ENCODE data around the gene OSBPL2.

The OSBPL2 gene

DNA sequence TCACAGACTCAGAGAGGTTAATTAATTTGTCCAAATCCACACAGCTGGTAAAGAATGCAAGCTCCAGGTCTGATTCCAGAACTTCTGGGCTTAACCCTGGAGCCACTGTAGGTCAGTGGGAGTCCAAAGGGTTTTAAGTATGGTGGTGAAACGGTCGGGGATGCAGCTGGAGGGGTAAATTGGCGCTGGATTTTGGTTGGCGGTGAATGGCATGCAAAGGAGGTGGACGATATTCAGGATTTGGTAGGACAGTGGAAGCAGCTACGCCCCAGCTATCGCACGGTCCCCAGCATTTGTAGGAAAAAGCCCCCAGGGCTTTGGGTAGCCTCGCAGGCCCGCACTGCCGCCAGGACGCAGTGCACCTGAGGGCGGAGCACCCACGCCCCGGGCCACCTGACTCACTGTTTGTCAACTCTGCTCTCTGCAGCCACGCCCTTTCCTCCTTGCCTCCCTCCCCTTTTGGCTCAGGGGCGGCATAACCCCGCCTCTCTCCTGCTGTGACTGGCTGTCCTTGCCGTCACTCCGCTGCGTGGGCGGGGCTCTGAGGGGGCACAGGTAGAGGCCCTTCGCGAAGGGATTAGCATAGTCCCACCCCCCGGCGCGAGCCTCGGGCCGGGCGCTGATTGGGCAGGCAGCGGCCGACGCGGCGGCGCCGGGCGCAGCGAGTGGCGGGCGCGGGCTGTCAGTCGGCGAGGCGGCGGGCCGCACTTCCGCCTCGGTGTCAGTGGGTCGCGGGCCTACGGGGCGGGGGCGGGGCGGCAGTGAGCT is at the start of gene OSBPL2:
OSBPL2 (plus strand) TSS at position 721 of the 768 bp plus-strand sequence. CDS start 17,664 bp downstream, outside the sequence.
- peak; percentile 100 for DNase-seq

GRCh38 chr20:62190639-62191411 is 47.5 kb upstream of the OSBPL2 start:
- no peak for DNase-seq

- DNase-seq = no peak
Observed at GRCh38 chr20:62191781-62192559, 46.4 kb upstream of the OSBPL2 start.

DNA sequence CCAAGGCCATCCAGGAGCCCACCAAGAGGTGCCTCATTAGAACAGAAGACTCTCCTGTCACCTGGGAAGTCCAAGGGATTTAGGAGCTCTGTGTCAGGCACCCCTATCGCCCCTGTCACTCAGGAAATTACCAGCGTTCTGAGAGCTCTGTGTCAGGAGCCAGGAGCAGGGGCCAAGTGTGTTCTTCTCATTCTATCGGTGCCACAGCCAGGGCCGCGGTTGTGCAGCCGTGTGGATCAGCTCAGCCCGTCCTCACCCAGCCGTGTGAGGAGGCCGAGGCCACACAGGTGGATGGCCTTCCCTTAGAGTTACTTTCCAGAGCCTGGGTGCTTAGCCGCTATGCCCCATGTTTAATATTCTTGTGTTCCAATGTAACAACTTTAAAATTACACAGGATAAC is 45.7 kb upstream of the OSBPL2 start:
- no peak for DNase-seq

DNA sequence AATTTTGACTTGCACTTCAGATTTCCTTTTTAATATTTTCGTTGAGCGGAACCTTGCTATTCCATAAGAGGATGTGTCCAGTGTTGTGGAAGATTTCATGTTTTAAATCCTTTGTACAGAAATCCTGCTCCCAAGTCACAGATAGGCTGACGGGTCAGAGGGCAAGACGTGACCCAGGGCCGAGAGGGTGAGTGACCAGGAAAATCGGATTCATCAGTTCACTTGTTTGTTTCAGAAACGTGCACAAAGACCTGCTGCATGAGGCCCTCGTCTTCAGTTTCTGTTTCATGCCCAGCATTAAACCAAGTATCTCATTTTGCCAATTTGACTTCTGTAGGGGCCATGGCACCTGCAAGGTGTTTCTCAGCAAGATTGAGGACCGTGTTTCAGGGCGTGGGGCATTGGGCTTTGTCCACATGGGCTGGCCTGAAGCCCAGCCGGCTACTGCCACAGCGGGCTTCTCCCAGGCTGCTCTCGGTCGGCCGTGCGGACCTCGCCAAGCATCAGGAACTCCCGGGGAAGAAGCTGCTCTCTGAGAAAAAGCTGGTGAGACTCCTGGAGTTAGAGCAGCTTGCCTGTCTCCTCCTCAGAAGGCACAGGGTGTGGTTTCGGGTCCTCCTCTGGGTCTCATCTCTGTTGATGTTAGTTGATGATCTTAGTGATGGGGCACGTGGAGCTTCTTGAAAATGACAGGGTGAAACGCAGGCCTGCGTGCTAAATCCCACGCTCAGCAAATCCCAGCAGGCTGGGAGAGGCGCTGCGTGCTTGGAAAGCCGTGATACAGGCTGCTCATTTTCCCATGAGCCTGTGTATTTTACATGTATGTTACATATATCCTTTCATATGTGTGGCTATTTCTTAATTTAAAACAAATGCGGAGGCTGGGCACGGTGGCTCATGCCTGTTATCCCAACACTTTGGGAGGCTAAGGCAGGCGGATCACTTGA is 45.0 kb upstream of the OSBPL2 start:
- DNase-seq = no peak

- no peak for DNase-seq
Observed at GRCh38 chr20:62195075-62195405, 43.3 kb upstream of the OSBPL2 start.

DNA sequence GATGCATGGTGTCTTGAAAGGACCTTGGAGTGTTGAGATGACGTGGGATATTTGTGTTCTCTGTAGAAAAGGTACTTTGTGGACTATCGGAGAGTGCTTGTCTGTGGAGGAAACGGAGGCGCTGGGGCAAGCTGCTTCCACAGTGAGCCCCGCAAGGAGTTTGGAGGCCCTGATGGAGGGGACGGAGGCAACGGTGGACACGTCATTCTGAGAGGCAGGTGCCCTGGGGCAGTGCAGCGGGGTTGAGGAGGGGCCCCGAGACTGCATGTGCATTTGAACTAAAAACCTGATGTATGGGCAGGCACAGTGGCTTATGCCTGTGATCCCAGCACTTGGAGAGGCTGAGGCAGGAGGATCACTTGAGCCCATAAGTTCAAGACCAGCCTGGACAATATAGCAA is 42.6 kb upstream of the OSBPL2 start:
- DNase-seq = no peak

DNA sequence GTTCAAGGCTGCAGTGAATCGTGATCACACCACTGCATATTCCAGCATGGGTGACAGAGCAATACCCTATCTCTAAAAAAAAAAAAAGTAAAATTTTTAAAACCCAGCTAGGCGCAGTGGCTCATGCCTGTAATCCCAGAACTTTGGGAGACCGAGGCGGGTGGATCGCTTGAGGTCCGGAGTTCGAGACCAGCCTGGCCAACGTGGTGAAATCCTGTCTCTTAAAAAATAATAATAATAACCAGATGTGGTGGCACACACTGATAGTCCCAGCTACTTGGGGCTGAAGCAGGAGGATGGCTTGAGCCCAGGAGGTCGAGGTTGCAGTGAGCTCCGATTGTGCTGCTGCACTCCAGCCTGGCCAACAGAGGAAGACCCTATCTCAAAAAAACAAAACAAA is 42.0 kb upstream of the OSBPL2 start:
- DNase-seq = no peak

GRCh38 chr20:62197311-62197710 is 41.0 kb upstream of the OSBPL2 start:
- DNase-seq = no peak

DNA sequence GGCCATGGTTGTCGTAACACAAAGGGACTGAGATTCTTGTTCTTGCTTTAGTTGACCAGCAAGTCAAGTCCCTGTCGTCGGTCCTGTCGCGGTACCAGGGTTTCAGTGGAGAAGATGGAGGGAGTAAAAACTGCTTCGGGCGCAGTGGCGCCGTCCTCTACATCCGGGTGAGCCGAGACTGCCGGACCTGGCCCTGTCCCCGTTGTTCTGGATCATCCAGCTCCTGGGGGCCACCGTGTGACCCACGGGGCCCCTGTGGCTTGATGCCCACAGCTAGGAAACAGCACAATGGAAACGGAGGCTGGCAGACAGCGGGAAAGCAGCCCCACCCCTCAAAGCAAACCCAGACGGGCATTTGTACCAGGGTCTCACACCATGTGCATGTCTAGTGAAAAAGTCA is 40.5 kb upstream of the OSBPL2 start:
- no peak for DNase-seq

- no peak for DNase-seq
Observed at GRCh38 chr20:62198496-62198895, 39.8 kb upstream of the OSBPL2 start.

DNA sequence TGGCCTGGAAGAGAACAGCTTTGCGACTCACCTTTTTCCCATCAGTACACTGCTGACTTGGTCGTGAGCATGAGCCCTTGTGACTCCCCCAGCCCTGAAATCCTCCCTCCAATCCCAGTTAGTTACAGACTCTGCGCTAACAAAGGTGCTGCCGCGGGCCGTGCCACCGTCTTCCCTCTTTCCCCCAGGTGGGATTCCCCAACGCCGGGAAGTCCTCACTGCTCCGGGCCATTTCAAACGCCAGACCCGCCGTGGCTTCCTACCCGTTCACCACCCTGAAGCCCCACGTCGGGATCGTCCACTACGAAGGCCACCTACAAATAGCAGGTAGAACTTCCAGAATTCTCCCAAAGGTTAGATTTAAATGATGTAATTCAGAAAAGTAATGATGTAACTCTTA is 39.4 kb upstream of the OSBPL2 start:
- DNase-seq = no peak

GRCh38 chr20:62200491-62201172 is 37.7 kb upstream of the OSBPL2 start:
- DNase-seq = no peak

DNA sequence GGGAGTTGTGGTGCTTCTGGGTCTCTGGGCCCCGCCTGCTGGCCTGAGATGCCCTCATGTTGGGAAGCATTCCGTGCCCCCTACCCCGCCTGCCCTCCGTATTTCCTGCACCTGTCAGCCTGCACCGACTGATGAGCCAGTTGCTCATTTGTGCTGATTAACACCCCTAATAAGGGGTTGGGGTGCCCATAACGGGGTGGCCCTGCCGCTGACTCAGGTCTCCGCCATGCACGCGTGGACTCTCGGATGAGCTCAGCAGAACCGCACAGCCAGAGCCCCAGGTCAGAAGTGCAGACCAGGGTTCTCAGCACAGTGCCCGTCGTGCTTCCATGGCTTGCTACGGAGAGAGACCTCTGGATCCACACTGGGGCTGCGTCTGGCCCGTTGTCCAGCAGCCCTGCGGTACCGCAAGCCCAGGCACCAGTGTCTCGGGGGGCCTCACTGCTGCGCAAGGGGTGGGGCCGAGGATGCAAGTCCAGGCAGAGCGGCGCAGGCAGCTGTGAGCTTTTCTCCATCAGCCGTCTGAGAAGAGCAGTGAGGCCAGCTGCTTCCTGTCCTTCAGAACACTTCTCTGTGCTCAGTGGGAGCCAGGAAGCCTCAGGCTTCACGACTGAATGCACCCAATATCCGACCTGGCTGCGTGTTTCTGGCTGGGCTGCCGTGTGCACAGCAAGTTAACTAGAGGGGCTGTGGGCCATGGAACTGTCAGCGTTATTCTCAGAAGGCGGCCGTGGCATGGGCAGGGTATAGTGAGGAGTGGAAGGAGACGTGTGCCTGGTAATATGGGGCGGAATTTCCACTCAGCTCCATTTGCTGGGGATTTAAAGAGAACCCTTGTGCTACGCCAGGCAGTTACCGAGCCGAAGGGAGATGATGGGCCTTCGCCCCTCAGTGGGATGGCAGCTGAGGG is 36.9 kb upstream of the OSBPL2 start:
- no peak for DNase-seq

DNA sequence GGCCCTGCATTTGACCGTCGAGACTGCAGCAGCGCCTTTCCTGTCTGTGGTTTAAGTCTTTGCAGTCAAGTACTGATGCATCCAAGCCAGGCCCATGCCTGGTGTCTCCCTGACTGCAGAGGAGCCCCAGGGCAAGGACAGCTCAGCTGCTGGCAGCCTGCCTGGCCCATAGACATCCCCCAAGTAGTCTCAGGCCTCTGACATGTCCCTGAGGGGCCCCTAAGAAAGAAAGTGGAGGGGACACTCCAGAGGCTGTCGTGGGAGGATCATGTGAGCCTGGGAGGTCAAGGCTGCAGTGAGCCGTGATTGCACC is 36.3 kb upstream of the OSBPL2 start:
- no peak for DNase-seq

- DNase-seq = no peak
Observed at GRCh38 chr20:62202676-62203377, 35.5 kb upstream of the OSBPL2 start.

- DNase-seq = no peak
Observed at GRCh38 chr20:62203378-62204030, 34.8 kb upstream of the OSBPL2 start.

- no peak for DNase-seq
Observed at GRCh38 chr20:62205618-62206387, 32.5 kb upstream of the OSBPL2 start.

GRCh38 chr20:62206388-62206775 is 31.9 kb upstream of the OSBPL2 start:
- DNase-seq = no peak

Data from activated effector memory CD4-positive, alpha-beta T cell treated with Interleukin-2 at 50 U/mL for 16 hours (primary cell).